ENCODE measurements around the gene BEND6. TPM values are rescaled to one million over a fixed set of nuclear protein-coding genes. Genes with fewer than 3 reads are reported as not detected.

The BEND6 gene
- polyA plus RNA-seq, 3 donors = not detected

- Histone ChIP-seq H4K20me1 (ENCODE audit: insufficient read depth, low read length) (no peaks in the 10 kb centered on the region), H3K27ac (ENCODE audit: low read depth in 1 of 2, low read length in 2 of 2) (no peak overlapping the region), H3K79me2 (ENCODE audit: insufficient read depth, low read length) (no peaks in the 10 kb centered on the region), H3K4me1 (ENCODE audit: control insufficient read depth in 1 of 2, insufficient read depth in 2 of 2, low read length in 2 of 2) (peaks cover 9 to 10% of the 10 kb centered on the region in 2 donors), H3K36me3 (replicated peaks in 1 of 2; ENCODE audit: control insufficient read depth in 1 of 2, insufficient read depth in 2 of 2, low read length in 2 of 2) (no peaks in the 10 kb centered on the region), H3K27me3 (ENCODE audit: control insufficient read depth in 2 of 2, insufficient read depth in 2 of 2, low read length in 2 of 2) (peaks cover 3 to 15% of the 10 kb centered on the region in 2 donors), H2AFZ (ENCODE audit: insufficient read depth, low read depth, low read length, poor library complexity, severe bottlenecking) (no peak overlapping the region), H3K9ac (ENCODE audit: insufficient read depth, low read length, poor library complexity, severe bottlenecking) (no peak overlapping the region), H3K9me3 (replicated peaks in 1 of 2; ENCODE audit: control insufficient read depth in 1 of 2, insufficient read depth in 1 of 2, low read length in 2 of 2) (no peaks in the 10 kb centered on the region), H3K4me3 (replicated peaks in 1 of 3; ENCODE audit: low read depth in 2 of 3, low read length in 3 of 3) (no peak overlapping the region), H3K4me2 (replicated peaks; ENCODE audit: extremely low read depth, low read length, poor library complexity, severe bottlenecking) (no peak overlapping the region)
- no CpG with 5 or more reads among the region's 4 CpGs for WGBS (ENCODE audit: insufficient coverage)
- Mint-ChIP-seq H3K4me3 (no peak overlapping the region), H3K36me3 (no peaks in the 10 kb centered on the region), H3K27me3 (ENCODE audit: low read depth in 3 of 3) (peaks cover 11 to 15% (median 11%) of the 10 kb centered on the region in 3 donors), H3K27ac (no peak overlapping the region), H3K9me3 (no peaks in the 10 kb centered on the region), H3K4me1 (peaks cover 8% of the 10 kb centered on the region)
- no peak for DNase-seq
- intact Hi-C loops (cut with micrococcal nuclease) = no loop called here
- no peak for TF ChIP-seq CTCF (IDR thresholded peaks at IDR 0.05)
These were observed 5.0 kb downstream of the BEND6 start for GRCh38 chr6:56959938-56960337.

DNA sequence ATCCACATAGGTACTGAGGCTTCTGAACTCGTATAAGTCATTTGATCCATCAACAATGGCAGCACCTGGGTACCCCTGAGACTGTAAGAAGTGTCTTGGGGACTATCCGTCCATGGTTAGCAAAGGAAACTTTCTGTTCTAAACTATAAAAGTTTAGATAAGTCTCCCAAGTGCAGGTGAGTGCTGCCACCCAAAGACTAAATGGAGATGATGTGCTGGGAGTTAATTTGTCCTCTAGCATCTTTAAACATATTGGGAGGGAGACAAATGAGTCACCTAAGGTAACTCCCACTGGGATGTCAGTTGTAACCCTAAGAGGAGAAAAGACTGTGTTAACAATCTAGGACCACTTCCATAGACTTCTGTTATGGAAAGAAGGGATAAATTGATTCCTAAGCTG lies 6.2 kb downstream of the BEND6 start:
- Histone ChIP-seq H3K27me3 (ENCODE audit: control insufficient read depth in 2 of 2, insufficient read depth in 2 of 2, low read length in 2 of 2) (peaks cover 0 to 6% of the 10 kb centered on the region in 2 donors), H3K36me3 (replicated peaks in 1 of 2; ENCODE audit: control insufficient read depth in 1 of 2, insufficient read depth in 2 of 2, low read length in 2 of 2) (no peaks in the 10 kb centered on the region), H3K9ac (ENCODE audit: insufficient read depth, low read length, poor library complexity, severe bottlenecking) (no peak overlapping the region), H4K20me1 (ENCODE audit: insufficient read depth, low read length) (no peaks in the 10 kb centered on the region), H2AFZ (ENCODE audit: insufficient read depth, low read depth, low read length, poor library complexity, severe bottlenecking) (no peak overlapping the region), H3K4me3 (replicated peaks in 1 of 3; ENCODE audit: low read depth in 2 of 3, low read length in 3 of 3) (no peak overlapping the region), H3K4me2 (replicated peaks; ENCODE audit: extremely low read depth, low read length, poor library complexity, severe bottlenecking) (no peak overlapping the region), H3K79me2 (ENCODE audit: insufficient read depth, low read length) (no peaks in the 10 kb centered on the region), H3K4me1 (ENCODE audit: control insufficient read depth in 1 of 2, insufficient read depth in 2 of 2, low read length in 2 of 2) (no peaks in the 10 kb centered on the region), H3K9me3 (replicated peaks in 1 of 2; ENCODE audit: control insufficient read depth in 1 of 2, insufficient read depth in 1 of 2, low read length in 2 of 2) (no peaks in the 10 kb centered on the region), H3K27ac (ENCODE audit: low read depth in 1 of 2, low read length in 2 of 2) (no peak overlapping the region)
- TF ChIP-seq CTCF (IDR thresholded peaks at IDR 0.05) = no peak
- H3K27ac Mint-ChIP-seq = no peak overlapping the region
- H3K36me3 Mint-ChIP-seq = no peaks in the 10 kb centered on the region
- no peaks in the 10 kb centered on the region for H3K4me1 Mint-ChIP-seq
- no CpG with 5 or more reads among the region's 2 CpGs for WGBS (ENCODE audit: insufficient coverage)
- intact Hi-C loops (cut with micrococcal nuclease) = no loop called here
- no peak overlapping the region for H3K4me3 Mint-ChIP-seq
- peaks cover 2 to 4% (median 4%) of the 10 kb centered on the region in 3 donors for H3K27me3 Mint-ChIP-seq (ENCODE audit: low read depth in 3 of 3)
- DNase-seq = no peak
- no peaks in the 10 kb centered on the region for H3K9me3 Mint-ChIP-seq
